ENCODE measurements around the gene CST9.

GRCh38 chr20:23625236-23625964, 19.7 kb upstream of the CST9 start:
- no peak for TF ChIP-seq POLR2A (IDR thresholded peaks at IDR 0.05)
- no peak for TF ChIP-seq CTCF (IDR thresholded peaks at IDR 0.05)
- TF ChIP-seq EP300 (IDR thresholded peaks at IDR 0.05), result no peak
